Mucosa of rectum (tissue), 2 donors: ENCODE measurements around the gene MAGI2.

Source experiments
- H3K27ac ChIP-seq, 2 donors: one replicate each; pipeline ENCODE4 v1.7.0; 2013; ENCODE audit warnings: inconsistent platforms in 2 of 2, low read depth in 2 of 2, low read length in 2 of 2
- H3K27me3 ChIP-seq, 2 donors: one replicate each; pipeline ENCODE4 v1.7.0; 2013; ENCODE audit warnings: low read length in 2 of 2; ENCODE audit not compliant: control insufficient read depth in 2 of 2, insufficient read depth in 2 of 2
- H3K36me3 ChIP-seq, 2 donors: one replicate each; pipeline ENCODE4 v1.7.0; 2013; ENCODE audit warnings: low read length in 2 of 2; ENCODE audit not compliant: control insufficient read depth in 2 of 2, insufficient read depth in 2 of 2
- H3K4me1 ChIP-seq, 2 donors: one replicate each; pipeline ENCODE4 v1.7.0; 2013; ENCODE audit warnings: low read length in 2 of 2, mild to moderate bottlenecking in 1 of 2; ENCODE audit not compliant: control insufficient read depth in 2 of 2, insufficient read depth in 2 of 2
- H3K4me3 ChIP-seq, 2 donors: one replicate each; pipeline ENCODE4 v1.7.0; 2013; ENCODE audit warnings: low read length in 2 of 2
- H3K9ac ChIP-seq, 2 donors: one replicate each; pipeline ENCODE4 v1.7.0; 2013; ENCODE audit warnings: low read length in 2 of 2, low read depth in 1 of 2, mild to moderate bottlenecking in 1 of 2
- H3K9me3 ChIP-seq, 2 donors: one replicate each; pipeline ENCODE4 v1.7.0; 2013; ENCODE audit warnings: low read length in 2 of 2; ENCODE audit not compliant: control insufficient read depth in 2 of 2
- donor health status: healthy.
- donor health status: Normal muscosa, but diverticular disease.

MAGI2 gene

GRCh38 chr7:78019447-78020135 lies 1433.9 kb downstream of the MAGI2 start:
- H3K9me3 ChIP-seq: no peaks in the 10 kb centered on the region
- H3K9ac ChIP-seq: peak overlapping the region; percentile 57 to 65
- peaks cover 8 to 16% of the 10 kb centered on the region in 2 donors for H3K4me1 ChIP-seq
- H3K36me3 ChIP-seq: no peaks in the 10 kb centered on the region
- H3K4me3 ChIP-seq: peak overlapping the region; percentile 77 to 79
- no peaks in the 10 kb centered on the region for H3K27me3 ChIP-seq
- H3K27ac ChIP-seq: peak overlapping the region; percentile 85 to 87

GRCh38 chr7:78018641-78019446 lies 1434.6 kb downstream of the MAGI2 start:
- Histone ChIP-seq H3K36me3 (no peaks in the 10 kb centered on the region), H3K4me3 (peak overlapping the region; percentile 66 to 76), H3K4me1 (peaks cover 8 to 16% of the 10 kb centered on the region in 2 donors), H3K27me3 (no peaks in the 10 kb centered on the region), H3K27ac (peak overlapping the region; percentile 48 to 71), H3K9me3 (no peaks in the 10 kb centered on the region), H3K9ac (peak overlapping the region in 1 of 2 donors; percentile 66)

GRCh38 chr7:78017591-78018100 lies 1435.8 kb downstream of the MAGI2 start:
- no peak overlapping the region for H3K9ac ChIP-seq
- no peaks in the 10 kb centered on the region for H3K27me3 ChIP-seq
- peak overlapping the region in 1 of 2 donors; percentile 20 for H3K4me3 ChIP-seq
- H3K36me3 ChIP-seq: no peaks in the 10 kb centered on the region
- no peak overlapping the region for H3K27ac ChIP-seq
- H3K4me1 ChIP-seq: peaks cover 8 to 16% of the 10 kb centered on the region in 2 donors
- no peaks in the 10 kb centered on the region for H3K9me3 ChIP-seq

- Histone ChIP-seq H3K27me3 (no peaks in the 10 kb centered on the region), H3K9me3 (no peaks in the 10 kb centered on the region), H3K27ac (no peak overlapping the region), H3K36me3 (no peaks in the 10 kb centered on the region), H3K9ac (no peak overlapping the region), H3K4me1 (peaks cover 8 to 16% of the 10 kb centered on the region in 2 donors), H3K4me3 (no peak overlapping the region)
Observed at GRCh38 chr7:78015574-78016260, 1437.8 kb downstream of the MAGI2 start.

GRCh38 chr7:78014401-78014800 lies 1439.1 kb downstream of the MAGI2 start:
- H3K9me3 ChIP-seq: no peaks in the 10 kb centered on the region
- H3K4me1 ChIP-seq: peaks cover 8 to 16% of the 10 kb centered on the region in 2 donors
- no peak overlapping the region for H3K9ac ChIP-seq
- no peaks in the 10 kb centered on the region for H3K36me3 ChIP-seq
- H3K4me3 ChIP-seq: no peak overlapping the region
- no peak overlapping the region for H3K27ac ChIP-seq
- no peaks in the 10 kb centered on the region for H3K27me3 ChIP-seq

- H3K27ac ChIP-seq: no peak overlapping the region
- no peaks in the 10 kb centered on the region for H3K9me3 ChIP-seq
- H3K4me1 ChIP-seq: peaks cover 4 to 9% of the 10 kb centered on the region in 2 donors
- H3K4me3 ChIP-seq: no peak overlapping the region
- no peaks in the 10 kb centered on the region for H3K36me3 ChIP-seq
- H3K9ac ChIP-seq: no peak overlapping the region
- no peaks in the 10 kb centered on the region for H3K27me3 ChIP-seq
Observed at GRCh38 chr7:78013386-78013785, 1440.1 kb downstream of the MAGI2 start.

GRCh38 chr7:78011642-78012041 lies 1441.8 kb downstream of the MAGI2 start:
- H3K27me3 ChIP-seq: no peaks in the 10 kb centered on the region
- H3K4me3 ChIP-seq: no peak overlapping the region
- no peaks in the 10 kb centered on the region for H3K9me3 ChIP-seq
- H3K36me3 ChIP-seq: no peaks in the 10 kb centered on the region
- H3K27ac ChIP-seq: no peak overlapping the region
- H3K4me1 ChIP-seq: no peaks in the 10 kb centered on the region
- no peak overlapping the region for H3K9ac ChIP-seq

GRCh38 chr7:78007231-78007630 lies 1446.2 kb downstream of the MAGI2 start:
- Histone ChIP-seq H3K36me3 (no peaks in the 10 kb centered on the region), H3K4me1 (no peaks in the 10 kb centered on the region), H3K27ac (no peak overlapping the region), H3K27me3 (no peaks in the 10 kb centered on the region), H3K9ac (no peak overlapping the region), H3K9me3 (no peaks in the 10 kb centered on the region), H3K4me3 (no peak overlapping the region)

GRCh38 chr7:78006063-78006755 lies 1447.3 kb downstream of the MAGI2 start:
- Histone ChIP-seq H3K36me3 (no peaks in the 10 kb centered on the region), H3K27me3 (no peaks in the 10 kb centered on the region)

More at GRCh38 chr7:78006063-78006755, 1447.3 kb downstream of the MAGI2 start:
- Histone ChIP-seq H3K27ac (no peak overlapping the region), H3K9ac (no peak overlapping the region), H3K4me3 (no peak overlapping the region), H3K9me3 (no peaks in the 10 kb centered on the region), H3K4me1 (no peaks in the 10 kb centered on the region)
